ENCODE results near the gene UBE2L6.

GRCh38 chr11:57566905-57567514 is 462 bp downstream of the UBE2L6 start:
- no peak for TF ChIP-seq CTCF (IDR thresholded peaks at IDR 0.05)
- TF ChIP-seq POLR2A (IDR thresholded peaks at IDR 0.05), result no peak
